Loucy (cell line): ENCODE results near the gene RPUSD2.

Source experiments
- H2AFZ ChIP-seq: fragments of 200-600 bp; sonication (generic); 2 replicates; pipeline ENCODE4 v1.6.0; 2016; ENCODE audit warnings: antibody characterized with exemption, mild to moderate bottlenecking, low read length, moderate library complexity
- H3F3A ChIP-seq: fragments of 200-600 bp; 2 replicates; pipeline ENCODE4 v1.6.0; 2016; ENCODE audit warnings: antibody characterized with exemption, low read depth, mild to moderate bottlenecking
- H3K27me3 ChIP-seq: fragments of 200-600 bp; sonication (generic); 2 replicates; pipeline ENCODE4 v1.6.1; 2014; ENCODE audit warnings: low read length, mild to moderate bottlenecking; ENCODE audit not compliant: insufficient read depth, poor library complexity, severe bottlenecking
- H3K36me3 ChIP-seq: fragments of 200-600 bp; sonication (generic); 2 replicates; pipeline ENCODE4 v1.6.1; 2016; ENCODE audit warnings: low read length; ENCODE audit not compliant: insufficient read depth
- H3K4me1 ChIP-seq: fragments of 200-600 bp; sonication (generic); 2 replicates; pipeline ENCODE4 v1.5.1; 2014; ENCODE audit warnings: low read length, mild to moderate bottlenecking; ENCODE audit not compliant: insufficient read depth, poor library complexity, severe bottlenecking
- H3K4me2 ChIP-seq: fragments of 200-600 bp; sonication (generic); 2 replicates; pipeline ENCODE4 v1.6.0; 2014; ENCODE audit warnings: antibody characterized with exemption, low read length, low read depth, mild to moderate bottlenecking; ENCODE audit not compliant: poor library complexity, severe bottlenecking
- H3K4me3 ChIP-seq: fragments of 200-600 bp; sonication (generic); 2 replicates; pipeline ENCODE4 v1.5.1; 2014; ENCODE audit warnings: low read length, mild to moderate bottlenecking, mixed read lengths; ENCODE audit not compliant: poor library complexity, severe bottlenecking
- H3K79me2 ChIP-seq: fragments of 200-600 bp; sonication (generic); 2 replicates; pipeline ENCODE4 v1.6.1; 2014; ENCODE audit warnings: low read length; ENCODE audit not compliant: insufficient read depth
- H3K9ac ChIP-seq: fragments of 200-600 bp; sonication (generic); 2 replicates; pipeline ENCODE4 v1.6.0; 2014; ENCODE audit warnings: mild to moderate bottlenecking, low read depth, low read length, moderate library complexity; ENCODE audit not compliant: poor library complexity, severe bottlenecking
- H3K9me2 ChIP-seq: fragments of 200-600 bp; sonication (generic); replicated peaks from 2 replicates; pipeline ENCODE4 v1.6.1; 2016; ENCODE audit warnings: low read depth, low read length, mixed read lengths
- H3K9me3 ChIP-seq: fragments of 200-600 bp; sonication (generic); 2 replicates; pipeline ENCODE4 v1.6.1; 2014; ENCODE audit warnings: mild to moderate bottlenecking, antibody characterized with exemption, low read length, low read depth; ENCODE audit not compliant: insufficient read depth
- H4K20me1 ChIP-seq: fragments of 200-600 bp; sonication (generic); 2 replicates; pipeline ENCODE4 v1.6.0; 2014; ENCODE audit warnings: antibody characterized with exemption, low read length, mild to moderate bottlenecking; ENCODE audit not compliant: insufficient read depth, poor library complexity, severe bottlenecking
- EZH2phosphoT487 ChIP-seq: fragments of 200-600 bp; IDR thresholded peaks from 2 replicates; pipeline ENCODE4 v1.6.1; 2018; ENCODE audit warnings: antibody characterized with exemption, mild to moderate bottlenecking, moderate library complexity, borderline replicate concordance
- TF ChIP-seq, protein P1 (sequence below): fragments of 200-600 bp; sonication (generic); conservative IDR thresholded peaks from 2 replicates; pipeline ENCODE4 v1.5.1; 2014; ENCODE audit warnings: mild to moderate bottlenecking, antibody characterized with exemption, low read length

The RPUSD2 gene

DNA sequence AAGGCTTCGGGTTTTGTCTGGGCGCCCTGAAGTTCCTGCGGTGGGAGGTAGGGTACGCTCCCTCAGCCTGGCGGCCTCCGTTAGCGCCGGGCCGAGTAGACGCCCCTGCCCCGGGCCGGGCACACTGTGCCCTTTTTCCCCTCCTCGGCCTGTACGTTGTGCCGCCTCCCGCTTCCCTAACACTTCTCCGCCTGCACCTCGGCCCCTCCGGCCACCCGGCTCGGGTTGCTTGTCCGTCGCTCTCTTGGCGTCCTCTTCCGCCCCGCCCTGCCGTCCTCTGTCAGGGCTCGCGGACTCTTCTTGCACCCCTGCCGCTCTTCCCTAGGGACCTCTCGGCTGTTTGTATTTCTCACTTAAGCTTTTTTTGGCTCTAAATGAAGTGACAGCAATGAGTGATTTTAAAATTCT, 25.3 kb downstream of the RPUSD2 start:
- H3K4me3 ChIP-seq, result peak overlapping the region; percentile 79
- H3K9me3 ChIP-seq, result no peaks in the 10 kb centered on the region
- peaks cover 19% of the 10 kb centered on the region for H3K4me1 ChIP-seq
- no peaks in the 10 kb centered on the region for H3K9me2 ChIP-seq
- H2AFZ ChIP-seq, result peak overlapping the region; percentile 92
- H3K36me3 ChIP-seq, result no peaks in the 10 kb centered on the region
- H3K79me2 ChIP-seq, result peaks cover 52% of the 10 kb centered on the region
- H3F3A ChIP-seq, result no peaks in the 10 kb centered on the region
- H3K4me2 ChIP-seq, result peak overlapping the region; percentile 90
- TF ChIP-seq, protein P1, sequence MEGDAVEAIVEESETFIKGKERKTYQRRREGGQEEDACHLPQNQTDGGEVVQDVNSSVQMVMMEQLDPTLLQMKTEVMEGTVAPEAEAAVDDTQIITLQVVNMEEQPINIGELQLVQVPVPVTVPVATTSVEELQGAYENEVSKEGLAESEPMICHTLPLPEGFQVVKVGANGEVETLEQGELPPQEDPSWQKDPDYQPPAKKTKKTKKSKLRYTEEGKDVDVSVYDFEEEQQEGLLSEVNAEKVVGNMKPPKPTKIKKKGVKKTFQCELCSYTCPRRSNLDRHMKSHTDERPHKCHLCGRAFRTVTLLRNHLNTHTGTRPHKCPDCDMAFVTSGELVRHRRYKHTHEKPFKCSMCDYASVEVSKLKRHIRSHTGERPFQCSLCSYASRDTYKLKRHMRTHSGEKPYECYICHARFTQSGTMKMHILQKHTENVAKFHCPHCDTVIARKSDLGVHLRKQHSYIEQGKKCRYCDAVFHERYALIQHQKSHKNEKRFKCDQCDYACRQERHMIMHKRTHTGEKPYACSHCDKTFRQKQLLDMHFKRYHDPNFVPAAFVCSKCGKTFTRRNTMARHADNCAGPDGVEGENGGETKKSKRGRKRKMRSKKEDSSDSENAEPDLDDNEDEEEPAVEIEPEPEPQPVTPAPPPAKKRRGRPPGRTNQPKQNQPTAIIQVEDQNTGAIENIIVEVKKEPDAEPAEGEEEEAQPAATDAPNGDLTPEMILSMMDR, result no peak; the same call in 1 of the 2 replicates
- no peak for TF ChIP-seq EZH2phosphoT487
- H3K9ac ChIP-seq, result peak overlapping the region; percentile 75
- H4K20me1 ChIP-seq, result peaks cover 10% of the 10 kb centered on the region
- no peaks in the 10 kb centered on the region for H3K27me3 ChIP-seq

DNA sequence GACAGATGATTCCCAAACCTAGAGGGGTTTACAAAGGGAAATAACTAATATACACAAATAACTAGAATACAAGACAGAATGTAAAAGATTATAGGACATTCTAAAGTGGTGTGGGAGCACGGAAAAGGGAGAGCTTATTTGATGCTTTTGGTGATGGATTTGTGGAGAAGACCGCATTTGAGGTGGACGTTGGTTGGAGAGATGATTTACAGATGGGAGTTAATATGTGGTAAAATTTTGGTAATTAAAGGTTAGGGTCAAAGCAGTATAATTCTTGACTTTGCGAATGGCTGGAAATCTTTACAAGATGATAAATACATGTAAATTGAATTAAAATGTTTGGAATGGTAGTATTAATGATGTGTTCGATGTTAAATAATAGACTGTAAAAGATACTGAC, 26.1 kb downstream of the RPUSD2 start:
- no peaks in the 10 kb centered on the region for H3K9me3 ChIP-seq
- no peaks in the 10 kb centered on the region for H3K9me2 ChIP-seq
- H3K27me3 ChIP-seq, result no peaks in the 10 kb centered on the region
- peaks cover 10% of the 10 kb centered on the region for H4K20me1 ChIP-seq
- H3K9ac ChIP-seq, result peak overlapping the region; percentile 75
- peaks cover 60% of the 10 kb centered on the region for H3K79me2 ChIP-seq
- H3K4me1 ChIP-seq, result peaks cover 19% of the 10 kb centered on the region
- no peaks in the 10 kb centered on the region for H3K36me3 ChIP-seq
- peak overlapping the region; percentile 79 for H3K4me3 ChIP-seq
- H3F3A ChIP-seq, result no peaks in the 10 kb centered on the region
- H3K4me2 ChIP-seq, result peak overlapping the region; percentile 90
- no peak overlapping the region for H2AFZ ChIP-seq
- TF ChIP-seq, protein P1, result no peak
- no peak for TF ChIP-seq EZH2phosphoT487

DNA sequence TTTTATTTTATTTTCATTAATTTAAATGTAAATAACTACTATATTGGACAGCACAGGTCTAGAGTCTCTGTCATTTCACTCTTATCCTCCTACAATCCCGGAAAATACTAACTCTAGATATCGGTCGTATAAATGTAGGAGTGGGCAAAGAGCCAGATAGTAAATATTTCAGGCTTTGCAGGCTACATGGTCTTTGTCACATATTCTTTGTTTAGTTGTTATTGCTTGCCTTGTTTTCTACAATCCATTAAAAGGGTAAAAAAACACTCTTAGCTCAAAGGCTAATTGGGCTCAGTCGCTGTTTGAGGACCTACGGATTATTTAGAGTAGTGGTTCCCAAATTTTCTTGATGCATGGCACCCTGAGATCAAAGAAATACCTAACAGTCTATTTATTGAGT, 26.7 kb downstream of the RPUSD2 start:
- TF ChIP-seq EZH2phosphoT487, result no peak
- TF ChIP-seq, protein P1, result no peak
- H3F3A ChIP-seq, result no peaks in the 10 kb centered on the region
- H3K27me3 ChIP-seq, result no peaks in the 10 kb centered on the region
- H4K20me1 ChIP-seq, result peaks cover 10% of the 10 kb centered on the region
- no peaks in the 10 kb centered on the region for H3K36me3 ChIP-seq
- peaks cover 65% of the 10 kb centered on the region for H3K79me2 ChIP-seq
- H3K4me3 ChIP-seq, result peak overlapping the region; percentile 79
- no peaks in the 10 kb centered on the region for H3K9me3 ChIP-seq
- H2AFZ ChIP-seq, result no peak overlapping the region
- peak overlapping the region; percentile 41 for H3K9ac ChIP-seq
- H3K4me1 ChIP-seq, result peaks cover 17% of the 10 kb centered on the region
- no peaks in the 10 kb centered on the region for H3K9me2 ChIP-seq
- peak overlapping the region; percentile 90 for H3K4me2 ChIP-seq
